ENCODE measurements around the gene LITAF.

LITAF gene

DNA sequence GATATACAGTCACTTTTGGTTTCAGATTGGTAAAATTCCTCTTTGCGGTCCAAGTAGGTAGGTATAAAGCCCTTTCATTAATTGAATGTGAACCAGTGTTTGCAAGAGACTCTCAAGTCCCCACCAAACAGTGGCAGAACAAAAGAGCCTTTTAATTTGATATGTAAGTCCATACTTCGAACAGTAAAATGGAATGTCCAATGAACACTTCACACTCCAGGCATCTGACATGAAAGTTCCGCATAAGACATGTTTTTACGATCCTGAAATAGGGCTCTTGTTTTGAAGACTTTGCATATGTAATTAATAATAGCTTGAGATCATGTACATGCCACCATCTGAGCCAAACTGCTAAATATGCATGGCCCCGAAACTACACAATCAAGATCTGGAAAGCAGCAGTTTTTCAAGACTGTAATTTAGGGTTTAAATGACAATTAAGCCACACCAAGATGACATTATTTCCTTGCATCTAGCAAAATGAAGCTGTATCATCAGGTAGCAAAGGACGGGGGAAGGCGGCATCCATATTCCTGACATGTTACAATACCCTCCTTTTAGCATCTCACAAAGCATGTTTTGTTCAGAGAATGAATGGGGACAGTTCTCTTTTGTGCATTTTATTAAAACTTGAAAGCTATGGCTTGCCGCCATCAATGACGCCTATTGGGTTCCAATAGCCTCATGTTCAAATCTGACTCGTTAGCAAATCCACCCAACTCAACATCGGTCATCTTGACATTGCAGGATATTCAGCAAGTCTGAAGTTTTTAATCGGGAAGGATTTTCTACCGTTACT, 39.4 kb downstream of the LITAF start:
- DNase-seq, result no peak

- DNase-seq, result peak; percentile 4
These were observed 40.1 kb downstream of the LITAF start for GRCh38 chr16:11546608-11547061.

DNA sequence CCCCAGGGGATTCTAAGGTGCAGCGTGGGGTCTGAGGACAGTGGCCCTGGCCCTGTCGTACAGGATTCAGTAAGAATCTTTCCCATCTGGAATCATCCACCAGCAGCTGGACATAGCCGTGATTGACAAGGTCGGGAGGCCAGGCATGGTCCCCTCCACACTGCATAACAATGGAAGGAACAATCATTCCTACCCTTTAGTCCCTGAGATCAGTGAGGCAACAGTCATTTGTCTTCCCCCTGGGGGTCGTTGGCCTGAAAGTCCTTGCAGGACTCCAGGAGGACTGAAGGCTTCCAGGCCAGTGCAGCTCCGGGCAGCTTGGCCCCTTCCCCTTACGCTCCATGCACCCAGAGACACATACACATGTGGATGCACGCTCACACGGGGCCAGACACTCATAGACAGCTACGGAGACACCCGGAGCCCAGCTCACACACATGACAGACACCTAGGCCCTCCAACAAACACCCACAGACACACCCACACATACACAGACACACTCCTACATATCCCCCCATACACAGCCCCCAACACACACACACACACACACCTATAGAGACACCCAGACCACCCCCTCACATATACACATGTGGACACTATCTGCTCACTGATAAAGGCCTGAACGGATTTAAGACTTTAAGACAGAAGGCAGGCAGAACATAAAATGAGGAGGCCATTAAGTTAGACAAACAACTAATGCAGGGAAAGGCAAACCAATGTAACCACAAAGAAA, 42.9 kb downstream of the LITAF start:
- no peak for DNase-seq

- no peak for DNase-seq
These were observed 44.5 kb downstream of the LITAF start for GRCh38 chr16:11542069-11542744.

- DNase-seq, result no peak
These were observed 47.1 kb downstream of the LITAF start for GRCh38 chr16:11539641-11540050.

- no peak for DNase-seq
These were observed 47.8 kb downstream of the LITAF start for GRCh38 chr16:11538880-11539279.

DNA sequence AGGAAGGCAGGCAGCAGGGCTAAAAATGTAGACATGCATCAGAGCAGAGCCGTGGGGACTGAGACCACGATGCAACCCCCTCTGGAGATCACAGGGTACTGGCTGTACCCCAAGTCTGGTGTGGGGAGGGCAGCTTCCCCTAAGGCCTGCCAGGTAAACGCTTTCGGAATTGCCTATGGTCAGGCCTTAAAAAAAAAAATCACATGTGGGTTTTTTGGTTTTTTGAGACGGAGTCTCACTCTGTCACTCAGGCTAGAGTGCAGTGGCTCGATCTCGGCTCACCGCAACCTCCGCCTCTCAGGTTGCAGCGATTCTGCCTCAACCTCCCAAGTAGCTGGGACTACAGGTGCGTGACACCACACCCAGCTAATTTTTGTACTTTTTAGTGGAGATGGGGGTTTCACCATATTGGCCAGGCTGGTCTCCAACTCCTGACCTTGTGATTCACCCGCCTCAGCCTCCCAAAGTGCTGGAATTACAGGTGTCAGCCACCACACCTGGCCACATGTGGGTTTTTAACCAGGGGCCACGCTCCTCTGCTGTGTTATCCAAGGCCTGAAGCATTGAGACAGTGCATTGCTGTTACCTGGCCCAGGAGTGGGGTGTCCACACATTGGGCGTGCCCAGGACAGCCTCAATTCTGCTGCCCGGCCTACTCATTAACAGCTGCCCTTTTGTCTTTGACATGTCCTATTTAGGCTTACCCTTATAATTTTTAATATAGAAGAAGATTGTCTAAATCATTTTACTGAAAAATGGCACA, 50.4 kb downstream of the LITAF start:
- no peak for DNase-seq

- no peak for DNase-seq
These were observed 51.2 kb downstream of the LITAF start for GRCh38 chr16:11535494-11535893.

- no peak for DNase-seq
These were observed 52.5 kb downstream of the LITAF start for GRCh38 chr16:11534262-11534661.

GRCh38 chr16:11533588-11533987, 53.1 kb downstream of the LITAF start:
- no peak for DNase-seq

DNA sequence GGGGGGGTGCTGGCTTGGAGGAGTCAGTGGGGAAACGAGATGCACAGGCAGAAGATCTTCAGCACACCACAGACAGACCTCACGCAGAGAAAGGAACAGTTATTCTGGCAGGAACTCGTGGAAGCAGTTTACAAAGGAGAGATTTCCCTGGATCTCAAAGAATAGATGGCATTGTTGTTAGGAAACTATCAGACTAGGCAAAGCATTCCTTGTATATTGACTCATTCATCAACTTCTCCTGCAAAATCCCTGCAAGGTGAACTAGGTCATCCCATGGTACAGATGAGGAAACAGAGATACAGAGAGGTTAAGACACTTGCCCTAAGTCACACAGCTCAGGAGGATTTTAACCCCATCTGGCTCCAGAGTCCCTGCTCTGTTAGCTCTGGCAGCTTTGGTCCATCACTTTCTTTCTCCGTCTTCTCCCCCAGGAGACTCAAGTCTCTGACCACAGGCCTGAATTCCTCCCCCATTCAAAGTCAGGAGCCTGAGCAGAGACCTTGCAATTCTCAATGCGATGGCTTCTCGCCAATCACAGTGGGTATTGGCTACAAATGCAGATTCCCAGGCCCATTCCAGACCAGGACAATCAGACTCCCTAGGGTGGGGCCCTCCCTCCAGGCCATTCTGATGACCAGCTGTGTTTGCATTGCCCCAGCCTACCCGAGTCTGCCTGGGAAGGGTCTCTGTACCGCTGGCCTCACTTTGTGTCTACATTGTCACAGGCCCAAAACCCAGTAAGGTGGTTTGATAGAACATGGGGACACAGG, 56.4 kb downstream of the LITAF start:
- no peak for DNase-seq

DNA sequence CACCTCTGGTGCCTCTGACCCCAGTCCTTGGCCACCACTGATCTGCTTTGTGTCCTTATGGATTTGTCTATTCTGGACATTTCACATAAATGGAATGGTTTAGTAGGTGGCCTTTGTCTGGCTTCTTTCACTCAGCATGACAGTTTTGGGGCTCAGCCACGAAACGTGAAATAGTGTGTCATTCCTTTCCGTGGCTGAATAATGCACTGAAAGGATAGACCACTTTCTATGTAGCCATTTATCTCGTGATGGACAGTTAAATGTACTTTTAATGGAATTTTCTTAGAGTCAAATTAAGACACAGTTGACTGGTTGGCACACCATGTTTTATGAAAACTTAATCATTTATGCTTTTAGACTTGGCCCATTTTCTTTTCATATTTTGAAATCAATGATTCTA, 57.4 kb downstream of the LITAF start:
- DNase-seq, result no peak

DNA sequence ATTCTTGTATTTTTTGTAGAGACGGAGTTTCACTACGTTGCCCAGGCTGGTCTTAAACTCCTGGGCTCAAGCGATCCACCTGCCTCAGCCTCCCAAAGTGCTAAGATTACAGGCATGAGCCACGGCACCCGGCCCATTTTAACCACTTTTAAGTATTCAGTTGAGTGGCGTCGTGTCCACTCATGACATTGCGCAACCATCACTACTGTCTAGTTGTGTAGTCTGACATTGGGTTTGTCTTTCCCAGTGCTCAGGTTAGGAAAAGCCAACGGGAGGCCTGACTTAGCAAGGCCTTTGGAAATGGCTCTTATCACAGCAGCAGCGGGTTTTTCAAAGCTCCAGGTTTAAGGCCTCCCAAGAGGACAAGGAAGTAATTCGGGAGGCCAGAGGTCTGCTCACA, 58.7 kb downstream of the LITAF start:
- DNase-seq, result peak; percentile 7

GRCh38 chr16:11526655-11527350, 59.9 kb downstream of the LITAF start:
- DNase-seq, result no peak

DNA sequence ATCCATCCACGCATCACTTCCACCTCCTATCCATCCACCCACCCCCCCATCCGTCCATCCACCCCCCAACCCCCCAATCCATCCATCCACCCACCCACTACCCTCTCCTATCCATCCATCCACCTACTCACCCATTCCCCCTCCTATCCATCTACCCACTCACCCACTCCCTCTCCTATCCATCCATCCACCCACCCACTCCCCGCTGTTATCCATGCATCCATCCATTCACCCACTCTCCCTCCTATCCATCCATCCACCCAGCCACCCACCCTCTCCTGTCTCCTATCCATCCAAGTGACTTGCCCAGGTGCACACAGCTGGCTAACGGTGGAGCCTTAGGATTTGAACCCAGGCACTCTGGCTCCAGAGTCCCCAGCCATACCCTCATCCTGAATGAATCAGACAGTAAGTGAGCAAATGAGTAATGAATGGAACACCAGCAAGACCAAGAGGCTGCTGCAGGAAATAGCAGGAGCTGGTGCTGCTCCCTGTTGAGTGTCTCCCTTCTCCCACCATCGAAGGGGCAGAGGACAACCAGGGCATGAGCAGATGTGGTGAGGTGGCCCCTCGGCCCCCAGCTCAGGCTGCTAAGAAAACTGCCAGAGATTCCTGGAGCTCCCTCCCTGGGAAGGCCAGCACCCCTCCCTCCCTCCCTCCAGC, 62.5 kb downstream of the LITAF start:
- DNase-seq, result no peak

DNA sequence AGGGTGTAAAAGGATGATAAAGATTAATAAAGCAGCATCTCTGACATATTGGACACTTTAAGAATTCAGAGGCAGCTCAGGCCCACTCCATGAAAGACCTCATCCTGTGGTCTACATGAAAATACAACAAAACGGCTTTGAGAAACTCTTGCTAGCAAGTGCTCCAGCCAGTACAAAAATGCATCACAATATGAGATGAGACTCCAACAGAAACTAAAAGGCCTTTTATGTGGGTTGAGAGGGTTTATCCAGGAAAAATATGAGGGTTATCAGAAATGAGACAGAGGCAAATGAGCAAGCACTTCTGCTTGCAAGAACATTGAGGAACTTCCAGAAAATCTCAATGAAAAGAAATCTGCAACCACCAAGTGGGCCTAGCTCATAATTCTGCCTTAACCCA, 65.7 kb downstream of the LITAF start:
- DNase-seq, result no peak

GRCh38 chr16:11520442-11520841, 66.3 kb downstream of the LITAF start:
- DNase-seq, result no peak

- DNase-seq, result no peak
These were observed 68.8 kb downstream of the LITAF start for GRCh38 chr16:11517961-11518360.

DNA sequence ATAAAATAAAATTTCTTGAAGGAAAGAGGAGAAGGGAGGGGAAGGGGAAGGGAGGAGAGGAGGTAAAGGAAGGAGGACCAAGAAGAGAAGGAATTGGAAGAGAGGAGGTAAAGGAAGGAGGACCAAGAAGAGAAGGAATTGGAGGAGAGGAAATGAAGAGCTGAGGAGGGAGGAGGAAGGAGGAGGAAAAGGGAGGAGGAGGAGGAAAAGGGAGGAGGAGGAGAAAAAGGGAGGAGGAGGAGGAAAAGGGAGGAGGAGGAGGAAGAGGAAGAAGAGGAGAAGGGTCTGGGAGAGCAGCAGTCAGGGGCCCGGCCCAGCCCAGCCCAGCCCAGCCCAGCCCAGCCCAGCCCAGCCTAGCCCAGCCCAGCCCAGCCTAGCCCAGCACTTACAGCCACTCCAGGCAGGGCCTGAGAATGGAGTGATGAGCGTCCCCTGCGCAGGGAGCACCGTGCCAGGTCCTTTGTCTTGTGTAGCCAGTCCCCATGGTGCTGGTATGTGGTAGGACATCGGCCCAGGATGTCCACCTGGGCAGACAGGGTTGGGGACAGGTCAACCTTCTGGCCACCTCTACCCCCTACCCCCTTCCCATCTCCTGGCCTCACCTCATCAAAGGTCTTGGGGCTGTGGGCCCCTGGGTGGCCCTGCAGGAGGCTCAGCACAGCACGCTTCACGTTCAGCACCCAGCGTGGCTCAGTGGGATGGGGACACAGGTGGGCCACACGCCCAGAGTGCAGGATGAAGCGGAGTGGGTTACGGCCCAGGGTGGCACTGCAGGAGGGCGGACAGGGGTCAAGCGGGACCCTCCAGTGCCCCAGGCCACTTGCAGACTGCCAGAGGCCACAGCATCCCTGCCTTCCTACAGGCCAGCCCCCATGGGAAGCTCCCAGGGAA, 70.9 kb downstream of the LITAF start:
- DNase-seq, result no peak

GRCh38 chr16:11514283-11514682, 72.4 kb downstream of the LITAF start:
- DNase-seq, result no peak
